ENCODE measurements around the gene CCL20.

Gene CCL20

DNA sequence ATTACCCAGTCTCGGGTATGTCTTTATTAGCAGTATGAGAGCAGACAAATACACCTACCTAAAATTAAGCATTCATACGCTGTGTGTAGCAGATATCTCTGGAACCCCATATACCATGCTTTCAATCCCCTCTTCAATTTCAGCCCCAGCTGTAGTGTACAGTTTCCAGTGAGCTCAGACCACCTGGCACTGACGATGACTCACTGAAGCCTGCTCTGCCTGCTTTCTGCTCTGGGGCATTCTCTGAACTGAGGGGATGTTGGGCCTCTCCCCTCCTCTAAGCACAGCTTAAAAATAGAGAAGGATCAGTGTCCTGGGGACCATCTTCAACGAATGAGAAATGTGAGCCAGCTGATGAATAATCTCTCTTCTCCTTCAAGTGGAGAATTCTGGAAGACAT lies 8.7 kb upstream of the CCL20 start:
- no peak for DNase-seq (ENCODE audit: low spot score)

DNA sequence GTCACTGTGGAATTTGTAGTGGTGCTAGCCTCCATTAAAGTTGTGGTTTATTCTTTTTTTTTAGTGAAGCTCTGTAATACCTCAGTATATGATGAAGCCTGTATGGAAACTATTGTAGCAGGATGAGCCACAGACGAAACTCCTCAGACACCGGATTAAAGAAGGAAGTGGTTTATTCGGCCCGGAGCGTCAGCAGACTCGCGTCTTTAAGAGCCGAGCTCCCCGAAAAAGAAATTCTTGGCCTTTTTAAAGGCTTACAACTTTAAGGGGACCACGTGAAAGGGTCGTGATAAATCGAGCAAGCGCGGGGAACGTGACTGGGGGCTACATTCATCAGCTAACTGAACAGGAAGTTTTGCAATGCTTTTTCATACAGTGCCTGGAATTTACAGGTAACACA lies 8.1 kb upstream of the CCL20 start:
- DNase-seq (ENCODE audit: low spot score) = peak; percentile 50

DNA sequence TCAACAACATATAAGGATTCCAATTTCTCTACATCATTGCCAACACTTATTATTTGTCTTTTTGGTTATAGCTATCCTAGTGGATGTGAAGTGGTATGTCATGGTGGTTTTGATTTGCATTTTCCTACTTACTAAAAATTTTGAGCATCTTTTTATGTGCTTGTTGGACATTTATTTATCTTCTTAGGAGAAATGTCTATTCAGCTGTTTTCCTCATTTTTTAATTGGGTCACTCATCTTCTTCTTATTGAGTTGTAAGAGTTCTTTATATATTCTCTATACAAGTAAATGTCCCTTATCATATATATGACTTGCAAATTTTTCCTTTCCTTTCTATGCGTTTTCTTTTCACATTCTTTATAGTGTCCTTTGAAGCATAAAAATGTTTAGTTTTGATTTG lies 4.7 kb upstream of the CCL20 start:
- no peak for DNase-seq (ENCODE audit: low spot score)

DNA sequence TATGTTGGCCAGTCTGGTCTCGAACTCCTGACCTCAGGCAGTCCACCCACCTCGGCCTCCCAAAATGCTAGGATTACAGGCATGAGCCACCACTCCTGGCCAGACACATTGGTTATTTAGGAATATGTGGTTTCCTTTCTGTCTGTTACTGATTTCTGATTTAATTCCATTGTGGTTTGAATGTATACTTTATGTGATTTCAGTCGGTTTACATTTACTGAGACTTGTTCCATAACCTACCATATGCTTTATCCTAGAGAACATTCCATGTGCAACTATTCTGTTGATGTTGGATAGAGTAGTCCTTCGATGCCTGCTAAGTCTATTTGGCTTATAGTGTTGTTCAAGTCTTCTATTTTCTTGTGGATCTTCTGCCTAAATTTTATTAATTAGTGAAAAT lies 1.6 kb upstream of the CCL20 start:
- DNase-seq (ENCODE audit: low spot score) = no peak

DNA sequence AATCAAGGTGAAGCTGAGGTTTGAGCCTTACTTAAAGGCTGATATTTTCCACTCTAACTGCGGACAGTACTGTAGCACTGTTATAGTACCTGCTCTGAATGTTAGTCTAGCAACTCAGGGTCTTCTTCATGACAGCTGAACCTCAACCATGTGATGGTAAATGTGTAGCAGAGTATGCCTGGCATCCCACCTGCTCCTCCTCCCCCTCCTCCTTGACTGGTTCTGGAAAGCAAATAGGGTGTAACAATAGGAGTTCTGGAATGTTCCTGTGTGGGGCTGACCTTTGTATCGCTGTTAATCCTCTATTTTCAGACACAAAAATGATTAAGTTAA lies 447 bp upstream of the CCL20 start:
- no peak for DNase-seq (ENCODE audit: low spot score)

DNA sequence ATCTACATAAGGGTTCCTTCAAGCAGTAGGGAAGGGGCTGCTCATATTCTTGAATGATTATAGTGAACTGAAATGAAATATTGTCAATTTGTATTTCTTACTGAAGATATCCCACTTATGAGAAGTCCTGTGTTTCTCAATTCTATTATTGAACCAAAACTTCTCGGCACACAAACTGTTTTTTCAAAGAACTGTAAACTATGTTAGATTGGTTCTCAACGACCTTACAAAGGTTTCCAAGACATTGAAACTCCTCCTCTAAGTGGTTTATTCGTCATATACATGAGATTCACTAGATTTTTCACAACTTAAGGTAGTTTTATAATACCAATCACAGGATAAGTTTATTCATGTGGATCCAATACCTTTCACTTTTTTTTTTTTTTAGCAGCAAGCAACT lies 1.4 kb downstream of the CCL20 start:
- no peak for DNase-seq (ENCODE audit: low spot score)

DNA sequence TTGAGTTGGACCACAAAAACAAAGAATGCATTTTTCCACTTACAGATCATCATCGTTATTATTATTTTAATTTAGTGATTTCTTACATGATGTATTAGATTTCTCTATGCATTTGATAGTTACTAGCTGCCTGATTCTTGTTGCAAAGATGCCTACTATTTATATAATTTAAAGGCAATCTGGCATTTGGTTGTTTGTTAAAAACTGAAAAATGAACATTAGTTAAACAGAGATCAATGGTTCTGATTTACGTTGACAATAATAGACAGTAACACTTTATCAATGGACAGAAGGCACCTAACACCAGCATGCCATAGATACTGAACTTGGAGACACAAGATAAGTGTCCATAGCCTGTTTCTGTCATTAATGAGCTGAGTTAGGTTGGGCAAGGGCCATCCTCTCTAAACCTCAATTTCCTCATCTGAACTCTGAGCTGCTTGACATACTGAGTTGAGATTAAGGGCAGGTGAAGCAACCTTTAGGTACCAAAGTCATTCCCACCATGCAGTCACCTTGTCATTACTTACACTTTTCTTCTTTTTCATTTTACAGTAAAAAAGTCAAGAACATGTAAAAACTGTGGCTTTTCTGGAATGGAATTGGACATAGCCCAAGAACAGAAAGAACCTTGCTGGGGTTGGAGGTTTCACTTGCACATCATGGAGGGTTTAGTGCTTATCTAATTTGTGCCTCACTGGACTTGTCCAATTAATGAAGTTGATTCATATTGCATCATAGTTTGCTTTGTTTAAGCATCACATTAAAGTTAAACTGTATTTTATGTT lies 3.1 kb downstream of the CCL20 start:
- no peak for DNase-seq (ENCODE audit: low spot score)

DNA sequence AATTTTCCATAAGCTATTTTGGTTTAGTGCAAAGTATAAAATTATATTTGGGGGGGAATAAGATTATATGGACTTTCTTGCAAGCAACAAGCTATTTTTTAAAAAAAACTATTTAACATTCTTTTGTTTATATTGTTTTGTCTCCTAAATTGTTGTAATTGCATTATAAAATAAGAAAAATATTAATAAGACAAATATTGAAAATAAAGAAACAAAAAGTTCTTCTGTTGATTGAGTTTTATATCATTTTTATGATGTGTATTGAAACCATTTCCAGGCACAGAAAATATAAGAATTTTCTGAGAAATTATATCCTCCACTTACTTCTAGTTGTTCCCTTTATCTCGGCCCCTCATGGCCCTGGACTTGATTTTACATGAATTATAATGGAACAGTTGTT lies 3.7 kb downstream of the CCL20 start:
- DNase-seq (ENCODE audit: low spot score) = no peak

DNA sequence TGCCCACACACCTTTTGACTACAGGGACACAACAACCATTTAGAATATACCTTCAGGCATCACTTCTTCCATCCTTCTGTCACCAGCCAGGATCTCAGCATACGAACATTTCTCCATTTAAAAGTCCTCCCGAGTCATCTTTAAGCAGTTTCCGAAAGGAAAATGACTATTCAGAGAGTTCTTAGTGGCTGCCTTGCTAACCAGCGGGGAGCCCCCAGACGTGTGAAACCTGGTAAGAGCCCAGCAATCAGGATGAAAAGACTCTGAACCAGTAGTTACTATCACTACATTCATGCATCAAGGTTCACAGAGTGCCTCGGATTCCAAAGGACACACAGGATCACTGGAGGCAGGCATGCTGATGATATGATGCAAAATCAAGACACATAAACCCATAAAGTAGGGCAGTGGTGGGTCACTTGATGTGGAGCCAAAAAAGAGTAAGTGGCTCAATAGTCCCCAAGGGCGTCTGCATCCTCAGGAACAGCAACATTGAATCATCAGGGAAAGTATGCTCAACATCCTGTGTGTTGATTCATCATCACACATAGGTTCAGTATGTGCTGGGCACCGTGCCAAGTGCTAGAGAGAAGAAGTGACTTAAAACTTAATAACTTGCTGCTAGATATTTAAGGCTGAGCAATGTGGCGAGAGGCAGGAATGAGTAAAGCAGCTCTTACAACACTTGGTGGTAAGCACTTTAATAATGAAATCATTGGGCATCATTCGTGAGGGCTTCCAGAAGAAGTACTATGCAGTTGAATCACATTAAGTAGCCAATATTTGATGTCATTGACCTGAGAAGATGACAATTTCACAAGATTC lies 4.4 kb downstream of the CCL20 start:
- peak; percentile 88 for DNase-seq (ENCODE audit: low spot score)

DNA sequence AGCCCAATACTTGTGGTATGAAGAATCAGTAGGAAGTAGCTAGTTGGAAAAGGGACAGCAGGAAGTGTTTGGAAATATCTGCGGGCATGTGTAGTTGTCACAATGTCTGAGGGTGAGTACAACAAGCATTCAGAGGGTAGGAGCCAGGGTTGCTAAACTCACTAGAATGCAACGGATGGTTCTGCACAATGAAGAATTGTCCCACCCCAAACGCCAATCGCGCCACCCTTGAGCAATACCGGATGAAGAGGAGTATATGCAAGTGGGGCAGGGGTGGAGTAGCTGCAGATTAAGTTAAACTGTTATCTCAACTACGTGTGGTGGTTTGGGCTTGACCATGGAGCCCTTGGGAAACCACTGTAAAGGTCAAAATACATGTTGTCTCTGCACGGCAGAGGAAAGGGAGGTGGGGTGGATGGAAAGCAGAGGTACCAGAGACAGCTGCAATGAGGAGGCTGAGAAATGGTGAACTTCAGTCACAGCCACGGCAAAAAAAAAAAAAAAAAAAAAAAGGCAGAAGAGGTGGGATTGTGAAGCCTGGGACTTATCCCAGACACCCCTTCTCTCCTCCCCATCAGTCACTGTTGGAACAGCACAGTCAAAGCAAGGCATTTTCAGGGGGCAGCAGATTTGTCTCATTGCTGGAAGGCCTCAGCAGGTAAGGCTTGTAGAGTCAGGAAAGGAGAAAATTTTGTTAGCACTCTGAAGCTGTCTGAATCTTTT lies 5.2 kb downstream of the CCL20 start:
- DNase-seq (ENCODE audit: low spot score) = peak; percentile 11

DNA sequence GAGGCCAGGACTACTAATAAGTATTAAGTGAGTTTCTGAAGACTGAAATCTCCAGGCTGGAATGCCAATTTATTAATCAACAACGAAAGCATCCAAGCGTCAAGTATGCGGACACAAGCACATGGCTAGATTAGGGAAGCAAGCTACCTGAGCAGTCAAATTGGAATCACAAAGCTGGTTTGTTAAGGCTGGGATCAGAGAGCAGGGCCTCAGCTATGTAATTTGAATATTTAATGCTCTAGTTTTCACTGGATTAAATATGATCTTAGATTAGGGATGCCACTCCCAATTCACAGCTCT lies 5.7 kb downstream of the CCL20 start:
- no peak for DNase-seq (ENCODE audit: low spot score)

DNA sequence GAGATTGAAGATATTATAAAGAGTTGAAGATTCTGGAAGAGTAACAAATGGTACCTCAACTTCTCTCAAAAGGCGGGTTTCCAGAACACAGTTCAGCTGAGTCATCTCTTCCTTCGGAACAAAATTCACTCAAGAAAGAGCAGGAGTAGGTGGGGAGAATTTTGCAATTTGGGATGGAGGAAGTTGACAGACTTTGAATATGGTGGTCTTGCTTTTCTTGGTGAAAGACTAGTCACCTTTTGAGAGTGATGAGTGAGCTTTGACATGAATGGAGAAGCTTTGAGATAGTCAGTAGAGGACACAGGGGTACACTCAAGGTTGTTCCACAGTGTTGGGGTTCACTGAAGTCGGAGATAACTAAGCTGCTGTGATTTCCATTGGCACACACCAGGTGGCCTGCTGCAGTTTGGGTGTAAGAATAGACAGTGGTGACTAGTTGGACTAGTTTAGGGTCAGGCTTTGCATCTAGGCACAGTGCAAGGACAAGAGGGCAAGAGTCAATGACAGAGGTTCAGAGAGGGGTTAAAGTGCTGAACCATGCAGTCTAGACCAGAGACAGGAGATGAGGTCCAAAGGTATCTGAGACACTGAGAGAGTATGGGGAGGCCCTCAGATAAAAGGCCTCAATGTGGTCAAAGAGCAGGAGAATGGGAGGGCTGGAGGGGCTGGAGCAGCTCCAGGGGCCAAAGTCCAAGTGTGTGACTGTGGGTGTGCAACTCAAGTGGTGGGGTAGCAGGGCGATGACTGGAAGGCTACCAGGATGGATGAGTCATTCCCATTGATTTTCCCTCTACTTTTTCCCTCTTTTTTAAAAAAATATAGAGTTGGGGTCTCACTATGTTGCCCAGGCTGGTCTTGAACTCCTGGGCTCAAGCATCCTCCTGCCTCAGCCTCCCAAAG lies 7.7 kb downstream of the CCL20 start:
- no peak for DNase-seq (ENCODE audit: low spot score)

DNA sequence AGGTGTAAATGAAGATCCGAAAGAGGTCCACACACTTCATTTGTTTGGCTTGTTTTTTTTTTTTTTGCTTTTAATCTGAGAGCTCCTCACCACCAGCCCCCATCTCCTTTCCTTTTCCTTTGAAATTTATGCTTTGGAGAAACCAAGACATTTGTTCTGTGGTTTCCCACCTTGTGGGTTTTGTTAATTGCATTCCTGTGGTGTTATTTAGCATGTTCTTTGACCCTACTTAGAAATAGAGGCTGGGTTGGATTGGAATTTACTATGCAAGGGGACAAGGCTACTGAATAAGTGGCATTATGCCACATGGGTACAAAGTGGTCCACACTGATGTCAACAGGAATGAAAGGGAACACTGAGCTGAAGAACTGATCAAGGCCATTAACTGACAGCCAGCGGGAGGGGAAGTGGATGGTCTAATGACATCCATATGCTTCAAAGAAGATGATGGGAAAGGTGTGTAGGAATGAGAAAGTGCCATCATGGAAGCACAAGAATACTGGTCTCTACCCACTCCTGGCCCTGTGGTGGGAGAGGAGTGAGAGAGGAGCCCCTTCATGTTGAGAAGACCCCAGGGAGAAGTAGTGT lies 8.9 kb downstream of the CCL20 start:
- DNase-seq (ENCODE audit: low spot score) = no peak

DNA sequence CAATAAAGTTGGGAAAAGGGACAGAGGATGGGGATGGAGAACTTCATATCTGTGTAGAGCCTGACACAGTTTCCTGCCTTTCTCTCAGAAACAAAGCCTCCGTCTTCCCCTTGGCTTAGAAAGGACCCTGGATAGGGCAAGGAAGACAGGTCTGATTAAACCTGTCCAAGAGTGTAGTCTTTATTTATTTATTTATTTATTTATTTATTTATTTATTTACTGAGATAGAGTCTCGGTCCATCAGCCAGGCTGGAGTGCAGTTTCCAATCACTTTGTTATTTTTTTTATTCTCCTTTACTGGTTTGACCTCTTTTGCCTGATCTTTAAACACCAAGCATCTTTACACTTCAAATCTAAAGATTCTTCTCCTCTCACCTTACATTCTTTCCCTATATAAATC lies 10.3 kb downstream of the CCL20 start:
- no peak for DNase-seq (ENCODE audit: low spot score)

DNA sequence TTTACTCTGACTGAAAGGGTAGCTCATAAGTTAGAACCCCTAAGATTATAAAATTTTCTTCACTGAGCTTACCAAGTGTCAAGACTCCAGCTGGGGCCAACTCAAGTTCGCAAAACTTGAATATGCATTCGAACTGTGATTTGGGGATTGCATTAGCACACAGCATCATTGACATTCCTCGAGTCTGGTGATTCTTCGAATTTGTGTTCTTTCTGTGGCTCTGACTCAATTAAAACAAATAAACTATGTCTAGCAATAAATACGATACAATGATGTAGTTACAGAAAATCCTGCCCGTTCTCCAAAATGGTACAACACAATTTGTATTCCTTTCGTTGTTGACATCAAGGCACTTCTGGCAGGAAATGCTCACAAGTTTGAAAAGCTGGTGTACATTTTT lies 11.1 kb downstream of the CCL20 start:
- no peak for DNase-seq (ENCODE audit: low spot score)

DNA sequence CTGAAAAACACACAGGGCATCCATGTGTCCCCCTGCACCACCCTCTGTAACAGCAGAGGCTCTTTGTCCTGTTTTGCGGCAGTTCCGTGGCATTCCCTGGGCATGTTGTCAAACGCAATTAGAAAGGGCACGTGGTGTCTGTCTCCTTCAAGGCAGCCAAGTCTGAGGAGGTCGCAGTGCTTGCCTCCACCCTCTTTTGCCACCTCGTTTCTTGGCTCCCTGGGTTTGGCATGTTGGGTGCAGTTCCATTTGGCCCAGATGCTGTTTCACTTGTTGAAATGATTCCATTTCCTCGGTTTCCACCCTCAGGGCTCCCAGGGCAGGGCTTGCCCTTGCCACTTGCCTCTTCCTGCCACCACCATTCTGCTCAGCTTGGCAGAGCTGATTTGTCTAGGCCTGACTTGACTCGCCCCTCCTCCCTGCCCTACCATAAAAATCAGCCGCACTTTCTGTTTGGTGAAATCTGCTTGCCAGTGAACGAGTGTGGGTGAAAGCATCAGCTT lies 12.4 kb downstream of the CCL20 start:
- DNase-seq (ENCODE audit: low spot score) = no peak

DNA sequence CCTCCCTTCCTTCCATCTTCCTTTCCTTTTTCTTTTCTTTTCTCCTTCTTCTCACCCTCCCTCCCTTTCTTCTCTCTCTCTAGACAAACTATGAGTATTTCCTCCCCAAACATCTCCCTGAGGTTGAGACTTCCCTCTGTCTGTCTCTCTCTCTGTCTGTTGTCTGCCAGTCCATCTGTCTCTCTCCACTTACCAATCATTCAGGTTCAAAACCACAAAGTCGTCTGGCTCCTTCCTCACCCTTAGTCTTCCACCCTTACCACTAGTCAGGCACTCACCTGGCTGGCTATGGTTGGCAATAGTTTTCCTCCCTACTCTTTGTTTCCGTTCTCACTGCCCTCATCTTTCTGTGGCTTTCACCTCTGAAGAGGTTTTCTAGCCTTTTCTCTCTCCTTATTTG lies 12.9 kb downstream of the CCL20 start:
- no peak for DNase-seq (ENCODE audit: low spot score)

DNA sequence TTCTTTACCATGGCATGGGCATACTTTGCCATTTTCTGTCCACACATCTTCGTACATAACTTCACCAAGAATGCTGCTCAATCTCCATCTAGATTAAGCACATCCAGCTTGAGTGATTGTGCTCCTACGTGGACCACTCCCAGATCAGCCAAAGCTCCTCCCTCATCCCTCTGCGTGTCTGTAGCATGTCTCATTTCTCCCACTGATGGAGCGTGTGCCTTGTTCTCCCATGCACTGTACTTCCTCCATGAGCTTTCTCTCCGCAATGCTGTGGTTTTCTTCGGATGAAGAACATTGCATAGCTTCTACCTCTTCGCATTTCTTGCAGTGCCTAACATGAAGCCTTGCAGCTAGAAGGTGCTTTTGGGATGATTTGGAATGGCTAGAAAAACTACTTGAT lies 13.5 kb downstream of the CCL20 start:
- no peak for DNase-seq (ENCODE audit: low spot score)

DNA sequence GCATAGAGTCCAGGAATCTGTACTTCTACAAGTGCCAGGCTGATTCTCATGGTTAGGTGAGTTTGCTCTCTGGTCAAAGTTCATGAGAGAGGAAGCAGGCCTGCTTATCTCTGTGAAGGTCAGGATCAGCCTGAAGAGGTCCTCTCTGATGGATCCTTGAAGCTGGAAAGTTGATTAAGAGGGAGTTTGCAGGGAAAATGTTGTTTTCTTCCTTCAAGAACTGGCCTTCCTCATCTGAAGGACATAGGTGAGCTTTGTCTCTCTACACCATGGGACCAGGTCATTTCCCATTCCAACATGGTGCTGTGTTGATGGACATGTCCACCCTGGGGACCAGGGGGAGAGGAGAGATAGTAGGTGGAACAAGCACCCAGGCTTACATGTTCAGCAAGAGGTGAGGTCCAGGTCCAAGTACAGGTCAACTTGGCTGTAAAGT lies 14.9 kb downstream of the CCL20 start:
- no peak for DNase-seq (ENCODE audit: low spot score)

DNA sequence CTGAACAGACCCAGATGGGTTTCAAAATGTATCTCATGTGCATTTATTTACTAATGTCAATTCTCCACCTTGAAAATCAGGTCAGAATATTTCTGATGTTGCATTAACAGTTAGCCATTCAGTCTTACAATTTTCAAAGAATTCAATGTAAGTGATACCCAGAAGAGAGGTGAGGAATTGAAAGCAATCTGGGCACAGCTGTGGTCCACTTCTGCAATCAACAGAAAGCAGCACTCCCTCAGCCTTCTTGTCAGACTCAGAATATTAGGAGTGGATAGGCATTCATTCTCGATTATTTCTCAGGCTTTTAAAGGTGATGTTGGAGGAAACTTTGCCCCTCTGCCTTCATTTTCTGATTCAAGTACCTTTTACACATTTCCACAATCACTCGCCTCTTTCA lies 15.7 kb downstream of the CCL20 start:
- DNase-seq (ENCODE audit: low spot score) = no peak

DNA sequence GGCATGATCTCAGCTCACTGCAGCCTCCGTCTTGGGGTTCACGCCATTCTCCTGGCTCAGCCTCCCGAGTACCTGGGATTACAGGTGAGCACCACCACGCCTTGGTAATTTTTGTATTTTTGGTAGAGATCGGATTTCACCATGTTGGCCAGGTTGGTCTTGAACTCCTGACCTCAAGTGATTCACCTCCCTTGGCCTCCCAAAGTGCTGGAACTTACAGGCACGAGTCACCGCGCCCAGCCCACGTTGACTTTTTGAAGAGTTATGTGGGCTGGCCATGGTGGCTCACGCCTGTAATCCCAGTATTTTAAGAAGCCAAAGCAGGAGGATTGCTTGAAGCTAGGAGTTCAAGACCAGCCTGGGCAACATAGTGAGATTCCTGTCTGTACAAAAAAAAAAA lies 20.8 kb downstream of the CCL20 start:
- DNase-seq (ENCODE audit: low spot score) = no peak
